Measurements from ENCODE around the gene CCDC102A. TPM values are rescaled to one million over a fixed set of nuclear protein-coding genes. Genes with fewer than 3 reads are reported as not detected.

Gene CCDC102A
- polyA plus RNA-seq (2011; rRNA removed) (7.4 and 8.0 TPM in 2 replicates), polyA plus RNA-seq (2017; fragmentation: RNase III; extraction: RNeasy Plus Mini Kit Qiagen cat#74134 plus additional on column Dnase treatment) (7.6 to 8.5 TPM (median 8.3 TPM) in 3 replicates), polyA minus RNA-seq (2011; rRNA and poly(A)+ RNA removed) (3.5 and 4.0 TPM in 2 replicates)
- 20.1 and 20.7 TPM in 2 replicates for polyA plus RNA-seq (2012; cell fraction: cytosol; rRNA removed)
- 18.4 and 19.5 TPM in 2 replicates for polyA plus RNA-seq (2012; cell fraction: nucleus; rRNA removed)

- H3K27ac ChIP-seq = peak within 1 kb of the TSS; percentile 95 to 96
- CTCF ChIA-PET = interaction anchor here (0.6 to 2.6 kb wide), 5 partner anchors 10 to 209 kb away, joined by 3 to 14 read pairs (median 4); no protein-coding TSS in a partner anchor
- peaks cover 44% of the 10 kb centered on the region for H3K4me1 ChIP-seq
- peak within 1 kb of the TSS; percentile 67 for H3K4me3 ChIP-seq
- 40% methylated on average over 31 of the region's 81 CpGs for WGBS (ENCODE audit: missing lambda C conversion rate)
- POLR2A ChIA-PET = no interaction called here
- FAIRE-seq (no peak), DNase-seq (ENCODE audit: low read depth in 1 of 2, low spot score in 1 of 2) (no peak), ATAC-seq (peak; percentile 59 to 69)
- H3K9me3 ChIP-seq = no peaks in the 10 kb centered on the region
- peak; percentile 34; the same call in 1 of the 3 replicates for TF ChIP-seq BCL3 (IDR thresholded peaks at IDR 0.05)
- TF ChIP-seq, protein P1, sequence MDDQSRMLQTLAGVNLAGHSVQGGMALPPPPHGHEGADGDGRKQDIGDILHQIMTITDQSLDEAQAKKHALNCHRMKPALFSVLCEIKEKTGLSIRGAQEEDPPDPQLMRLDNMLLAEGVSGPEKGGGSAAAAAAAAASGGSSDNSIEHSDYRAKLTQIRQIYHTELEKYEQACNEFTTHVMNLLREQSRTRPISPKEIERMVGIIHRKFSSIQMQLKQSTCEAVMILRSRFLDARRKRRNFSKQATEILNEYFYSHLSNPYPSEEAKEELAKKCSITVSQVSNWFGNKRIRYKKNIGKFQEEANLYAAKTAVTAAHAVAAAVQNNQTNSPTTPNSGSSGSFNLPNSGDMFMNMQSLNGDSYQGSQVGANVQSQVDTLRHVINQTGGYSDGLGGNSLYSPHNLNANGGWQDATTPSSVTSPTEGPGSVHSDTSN (IDR thresholded peaks at IDR 0.05) = no peak
- no peak for TF ChIP-seq ESRRA (IDR thresholded peaks at IDR 0.05; ENCODE audit: borderline replicate concordance, low read length)
- no peak for TF ChIP-seq KDM1A (IDR thresholded peaks at IDR 0.05; ENCODE audit: low read depth)
- TF ChIP-seq PHF8 (IDR thresholded peaks at IDR 0.05; ENCODE audit: borderline replicate concordance, low read depth) = peak; percentile 85; the same call in 1 of the 2 replicates
- TF ChIP-seq HOXB5 (CRISPR knock-in tag; IDR thresholded peaks at IDR 0.05) = 0 out of 2 replicates have a peak, but pooled peaks have one; percentile 25
- TF ChIP-seq, protein P2, sequence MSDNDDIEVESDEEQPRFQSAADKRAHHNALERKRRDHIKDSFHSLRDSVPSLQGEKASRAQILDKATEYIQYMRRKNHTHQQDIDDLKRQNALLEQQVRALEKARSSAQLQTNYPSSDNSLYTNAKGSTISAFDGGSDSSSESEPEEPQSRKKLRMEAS (IDR thresholded peaks at IDR 0.05) = 0 out of 2 replicates have a peak, but pooled peaks have one; percentile 8
- TF ChIP-seq CHD4 (IDR thresholded peaks at IDR 0.05; ENCODE audit: borderline replicate concordance) = 0 out of 2 replicates have a peak, but pooled peaks have one; percentile 32
- no peak for TF ChIP-seq NR3C1 (IDR thresholded peaks at IDR 0.05)
- peak; percentile 42 to 78; a peak in 2 of 5 replicates for TF ChIP-seq JUN (IDR thresholded peaks at IDR 0.05)
- peak within 1 kb of the TSS; percentile 96 for H3K4me2 ChIP-seq
Measured at GRCh38 chr16:57536306-57537193, at the start of gene CCDC102A. TSS of gene CCDC102A (minus strand) at chr16:57536571. CDS start at chr16:57529177, 7,394 bp downstream.

DNA sequence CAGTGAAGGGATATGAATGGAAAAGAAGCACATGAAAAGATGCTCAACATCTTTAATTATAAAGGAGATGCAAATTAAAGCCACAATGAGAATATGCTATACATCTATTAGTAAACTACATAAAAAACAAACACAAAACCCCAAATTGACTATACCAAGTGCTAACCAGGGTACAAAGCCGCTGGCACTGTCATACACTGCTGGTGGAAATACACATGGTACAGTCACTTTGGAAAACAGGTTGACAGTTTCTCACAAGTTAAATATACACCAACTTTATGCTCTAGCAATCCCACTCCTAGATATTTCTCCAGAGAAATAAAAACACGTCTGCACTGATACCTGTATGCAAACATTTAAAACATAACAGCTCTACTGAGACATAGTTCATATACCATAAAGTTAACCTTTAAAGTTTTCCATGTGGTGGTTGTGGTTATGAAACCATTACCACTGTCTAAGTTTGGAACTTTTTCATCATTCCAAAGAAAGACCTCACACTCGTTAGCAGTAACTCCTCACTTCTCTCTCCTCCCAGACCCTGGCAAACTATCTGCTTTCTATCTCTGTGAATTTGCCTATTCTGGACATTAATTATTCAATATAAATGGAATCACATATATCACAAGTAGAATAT lies 48.8 kb upstream of the CCDC102A start:
- Histone ChIP-seq H3K9me3 (no peaks in the 10 kb centered on the region; the same call in 2 of the 3 replicates), H3K27ac (no peak overlapping the region), H3K4me3 (no peak overlapping the region), H3K4me2 (no peak overlapping the region), H3K4me1 (peaks cover 4% of the 10 kb centered on the region)
- no peak for FAIRE-seq
- TF ChIP-seq PHF8 (IDR thresholded peaks at IDR 0.05; ENCODE audit: borderline replicate concordance, low read depth) (no peak), FOXS1 (CRISPR knock-in tag; IDR thresholded peaks at IDR 0.05) (no peak), RARB (CRISPR knock-in tag; IDR thresholded peaks at IDR 0.05) (no peak), ESRRA (IDR thresholded peaks at IDR 0.05; ENCODE audit: borderline replicate concordance, low read length) (no peak), TP53 (CRISPR knock-in tag; IDR thresholded peaks at IDR 0.05) (no peak), FOSL2 (IDR thresholded peaks at IDR 0.05) (no peak), FOSL2 (CRISPR knock-in tag; IDR thresholded peaks at IDR 0.05) (no peak), KDM5A (IDR thresholded peaks at IDR 0.05) (no peak), HOXA7 (CRISPR knock-in tag; IDR thresholded peaks at IDR 0.05) (no peak), CBX8 (IDR thresholded peaks at IDR 0.05) (no peak), ELK1 (IDR thresholded peaks at IDR 0.05; ENCODE audit: low read depth, low read length) (no peak), TFCP2L1 (CRISPR knock-in tag; IDR thresholded peaks at IDR 0.05) (no peak), RAD21 (conservative IDR thresholded peaks at IDR 0.05 in 1 of 2, IDR thresholded peaks at IDR 0.05 in 1 of 2) (no peak)
- no peak for ATAC-seq
- DNase-seq (ENCODE audit: low read depth in 1 of 2, low spot score in 1 of 2) = no peak
- WGBS (ENCODE audit: missing lambda C conversion rate) = 41% methylated on average over 3 of the region's 3 CpGs
- ChIA-PET POLR2A (interaction anchor here (0.7 kb wide), 3 partner anchors 39 to 591 kb away, joined by 3 to 7 read pairs (median 3); no protein-coding TSS in a partner anchor), CTCF (interaction anchor here (1.7 to 35.2 kb wide), 3 partner anchors 9 to 67 kb away, joined by 7 to 785 read pairs (median 127); no protein-coding TSS in a partner anchor)

All from A549 (cell line).